ENCODE data around the gene ABTB2. TPM values are rescaled to one million over a fixed set of nuclear protein-coding genes. Genes with fewer than 3 reads are reported as not detected.
A peak's percentile ranks its signal among the peaks of the same experiment; 100 is the strongest.

The ABTB2 gene
- total RNA-seq, 4 donors from 2014 or later, result 5.4 to 15.6 (median 12.8) TPM

GRCh38 chr11:34199525-34199924 is 158.3 kb downstream of the ABTB2 start:
- Histone ChIP-seq H3K4me1 (peaks cover 4% of the 10 kb centered on the region), H3K4me3 (no peak overlapping the region), H3K9me3 (no peaks in the 10 kb centered on the region), H3K27me3 (no peaks in the 10 kb centered on the region), H3K27ac (no peak overlapping the region), H3K36me3 (no peaks in the 10 kb centered on the region)
- WGBS, result 71% methylated on average over 5 of the region's 5 CpGs
- TF ChIP-seq POLR2A (IDR thresholded peaks at IDR 0.05) (no peak), CTCF (IDR thresholded peaks at IDR 0.05) (no peak), EP300 (IDR thresholded peaks at IDR 0.05) (no peak), POLR2AphosphoS5 (IDR thresholded peaks at IDR 0.05) (no peak)
- no peak for DNase-seq (ENCODE audit: low spot score in 2 of 2)

GRCh38 chr11:34198523-34198922 is 159.3 kb downstream of the ABTB2 start:
- Histone ChIP-seq H3K4me1 (peaks cover 8% of the 10 kb centered on the region), H3K27me3 (no peaks in the 10 kb centered on the region), H3K27ac (no peak overlapping the region), H3K9me3 (no peaks in the 10 kb centered on the region), H3K36me3 (no peaks in the 10 kb centered on the region), H3K4me3 (no peak overlapping the region)
- DNase-seq (ENCODE audit: low spot score in 2 of 2), result no peak
- TF ChIP-seq EP300 (IDR thresholded peaks at IDR 0.05) (no peak), POLR2A (IDR thresholded peaks at IDR 0.05) (no peak), CTCF (IDR thresholded peaks at IDR 0.05) (no peak), POLR2AphosphoS5 (IDR thresholded peaks at IDR 0.05) (no peak)
- 81% methylated on average over 6 of the region's 6 CpGs for WGBS

GRCh38 chr11:34197256-34197655 is 160.6 kb downstream of the ABTB2 start:
- Histone ChIP-seq H3K4me1 (peaks cover 20% of the 10 kb centered on the region), H3K36me3 (no peaks in the 10 kb centered on the region), H3K9me3 (no peaks in the 10 kb centered on the region), H3K27ac (no peak overlapping the region), H3K4me3 (no peak overlapping the region), H3K27me3 (no peaks in the 10 kb centered on the region)
- TF ChIP-seq CTCF (IDR thresholded peaks at IDR 0.05) (no peak), EP300 (IDR thresholded peaks at IDR 0.05) (no peak), POLR2A (IDR thresholded peaks at IDR 0.05) (no peak), POLR2AphosphoS5 (IDR thresholded peaks at IDR 0.05) (no peak)
- no peak for DNase-seq (ENCODE audit: low spot score in 2 of 2)
- 77% methylated on average over 14 of the region's 16 CpGs for whole genome bisulfite sequencing

- Histone ChIP-seq H3K4me1 (peaks cover 26% of the 10 kb centered on the region), H3K27me3 (no peaks in the 10 kb centered on the region), H3K36me3 (no peaks in the 10 kb centered on the region), H3K27ac (no peak overlapping the region), H3K9me3 (no peaks in the 10 kb centered on the region), H3K4me3 (no peak overlapping the region)
- no peak for TF ChIP-seq EP300 (IDR thresholded peaks at IDR 0.05)
- no peak for TF ChIP-seq POLR2AphosphoS5 (IDR thresholded peaks at IDR 0.05)
- TF ChIP-seq CTCF (IDR thresholded peaks at IDR 0.05), result no peak
- no peak for TF ChIP-seq POLR2A (IDR thresholded peaks at IDR 0.05)
- DNase-seq (ENCODE audit: low spot score in 2 of 2), result no peak
- WGBS, result 87% methylated on average over 11 of the region's 13 CpGs
These were observed 163.1 kb downstream of the ABTB2 start for GRCh38 chr11:34194576-34195335.

- Histone ChIP-seq H3K36me3 (no peaks in the 10 kb centered on the region), H3K9me3 (no peaks in the 10 kb centered on the region), H3K4me1 (peaks cover 26% of the 10 kb centered on the region), H3K27me3 (no peaks in the 10 kb centered on the region), H3K4me3 (no peak overlapping the region), H3K27ac (peak overlapping the region; percentile 73)
- peak in 1 of 2 donors; percentile 80 for DNase-seq (ENCODE audit: low spot score in 2 of 2)
- WGBS, result 33% methylated on average over 7 of the region's 14 CpGs
- TF ChIP-seq POLR2AphosphoS5 (IDR thresholded peaks at IDR 0.05) (peak in 2 of 3 donors; percentile 15 to 20), POLR2A (IDR thresholded peaks at IDR 0.05) (no peak), CTCF (IDR thresholded peaks at IDR 0.05) (no peak), EP300 (IDR thresholded peaks at IDR 0.05) (no peak)
These were observed 165.1 kb downstream of the ABTB2 start for GRCh38 chr11:34192481-34193401.
